ENCODE data around the gene PDE12. TPM values are rescaled to one million over a fixed set of nuclear protein-coding genes. Genes with fewer than 3 reads are reported as not detected.
A peak's percentile ranks its signal among the peaks of the same experiment; 100 is the strongest.

PDE12 gene
- total RNA-seq, 1 experiment from 2014 or later = 25.3 TPM

DNA sequence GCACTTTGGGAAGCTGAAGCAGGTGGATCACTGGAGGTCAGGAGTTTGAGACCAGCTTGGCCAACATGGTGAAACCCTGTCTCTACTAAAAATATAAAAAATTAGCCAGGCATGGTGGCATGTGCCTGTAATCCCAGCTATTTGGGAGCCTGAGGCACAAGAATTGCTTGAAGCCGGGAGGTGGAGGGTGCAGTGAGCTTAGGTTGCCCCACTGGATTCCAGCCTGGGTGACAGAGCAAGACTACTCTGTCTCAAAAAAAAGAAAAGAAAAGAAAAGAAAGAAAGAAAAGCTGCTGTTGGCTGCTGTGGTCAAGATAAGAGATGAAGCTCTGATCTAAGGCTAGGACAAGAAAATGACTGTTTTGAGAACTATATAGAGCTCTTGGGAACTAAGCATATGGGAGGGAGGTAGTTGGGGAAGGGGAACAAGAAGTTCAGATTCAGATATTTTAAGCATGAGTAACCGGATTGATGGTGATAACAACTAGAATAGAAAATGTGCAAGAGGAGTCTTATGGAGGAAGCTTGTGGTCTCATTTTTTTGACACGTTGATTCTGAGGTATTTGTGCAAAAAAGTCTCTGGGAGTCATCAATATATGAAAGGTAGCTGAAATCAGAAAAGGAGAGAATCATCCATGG lies 37.7 kb upstream of the PDE12 start:
- no peaks in the 10 kb centered on the region for H3K9me3 ChIP-seq (ENCODE audit: low read length)
- no peak overlapping the region for H3K9ac ChIP-seq (ENCODE audit: low read length)
- BruUV-seq (replicated peaks) = no TSS peak
- no peak overlapping the region for H3K4me2 ChIP-seq (ENCODE audit: low read length)
- no peaks in the 10 kb centered on the region for H3K79me2 ChIP-seq (ENCODE audit: low read length)
- H3K9me2 ChIP-seq (replicated peaks; ENCODE audit: low read length) = no peaks in the 10 kb centered on the region
- intact Hi-C loops (cut with micrococcal nuclease) = no loop called here
- no peaks in the 10 kb centered on the region for H3K36me3 ChIP-seq (ENCODE audit: low read depth, low read length)
- peaks cover 9% of the 10 kb centered on the region; the same call in 1 of the 2 replicates for H3K4me1 ChIP-seq (ENCODE audit: insufficient read depth, low read length)
- TF ChIP-seq, protein P1, sequence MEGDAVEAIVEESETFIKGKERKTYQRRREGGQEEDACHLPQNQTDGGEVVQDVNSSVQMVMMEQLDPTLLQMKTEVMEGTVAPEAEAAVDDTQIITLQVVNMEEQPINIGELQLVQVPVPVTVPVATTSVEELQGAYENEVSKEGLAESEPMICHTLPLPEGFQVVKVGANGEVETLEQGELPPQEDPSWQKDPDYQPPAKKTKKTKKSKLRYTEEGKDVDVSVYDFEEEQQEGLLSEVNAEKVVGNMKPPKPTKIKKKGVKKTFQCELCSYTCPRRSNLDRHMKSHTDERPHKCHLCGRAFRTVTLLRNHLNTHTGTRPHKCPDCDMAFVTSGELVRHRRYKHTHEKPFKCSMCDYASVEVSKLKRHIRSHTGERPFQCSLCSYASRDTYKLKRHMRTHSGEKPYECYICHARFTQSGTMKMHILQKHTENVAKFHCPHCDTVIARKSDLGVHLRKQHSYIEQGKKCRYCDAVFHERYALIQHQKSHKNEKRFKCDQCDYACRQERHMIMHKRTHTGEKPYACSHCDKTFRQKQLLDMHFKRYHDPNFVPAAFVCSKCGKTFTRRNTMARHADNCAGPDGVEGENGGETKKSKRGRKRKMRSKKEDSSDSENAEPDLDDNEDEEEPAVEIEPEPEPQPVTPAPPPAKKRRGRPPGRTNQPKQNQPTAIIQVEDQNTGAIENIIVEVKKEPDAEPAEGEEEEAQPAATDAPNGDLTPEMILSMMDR (conservative IDR thresholded peaks at IDR 0.05; ENCODE audit: low read depth, low read length) = no peak
- TF ChIP-seq EZH2phosphoT487 (IDR thresholded peaks at IDR 0.05; ENCODE audit: borderline replicate concordance, low read length) (no peak), EZH2 (IDR thresholded peaks at IDR 0.05; ENCODE audit: low read length, unreplicated experiment) (no peak)
- ATAC-seq (no peak; the same call in 1 of the 2 replicates), DNase-seq (peak; percentile 42)
- H3K4me3 ChIP-seq (ENCODE audit: low read length) = no peak overlapping the region
- no peak overlapping the region for H2AFZ ChIP-seq (ENCODE audit: low read length)
- H3K27me3 ChIP-seq (ENCODE audit: low read length) = no peaks in the 10 kb centered on the region
- POLR2A ChIA-PET (ENCODE audit: unreplicated experiment) = interaction anchor here (0.6 to 0.7 kb wide), 2 partner anchors 107 to 246 kb away, joined by 3 to 4 read pairs; no protein-coding TSS in a partner anchor
- no peaks in the 10 kb centered on the region for H4K20me1 ChIP-seq (ENCODE audit: low read length)
- CTCF ChIA-PET = no interaction called here
- H3F3A ChIP-seq (ENCODE audit: low read length, unreplicated experiment) = no peaks in the 10 kb centered on the region
- H3K27ac ChIP-seq (ENCODE audit: low read length) = no peak overlapping the region

DNA sequence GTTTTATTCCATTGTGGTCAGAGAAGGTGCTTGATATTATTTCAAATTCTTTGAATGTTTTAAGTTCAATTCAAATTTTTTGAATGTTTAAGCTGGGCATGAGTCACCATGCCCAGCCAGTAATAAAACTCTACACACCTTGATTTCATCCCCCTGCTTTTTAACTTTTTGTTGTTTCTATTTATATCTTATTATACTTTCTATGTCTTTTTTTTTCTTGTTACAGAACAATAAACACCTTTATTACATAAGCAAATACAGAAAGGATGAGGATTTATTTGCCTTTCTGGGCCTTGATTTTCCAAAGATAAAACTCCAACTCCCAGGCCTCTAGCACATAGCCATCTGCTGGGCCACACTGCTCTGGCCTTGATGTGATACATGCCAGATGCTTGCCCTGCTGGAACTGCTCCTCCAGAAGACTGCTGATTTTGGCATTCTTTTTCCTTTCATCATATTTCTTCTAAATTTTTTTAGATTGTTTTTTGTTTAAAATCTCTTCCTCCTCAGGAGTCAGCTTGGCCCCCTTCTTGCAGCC lies 25.9 kb upstream of the PDE12 start:
- Histone ChIP-seq H3K9me3 (ENCODE audit: low read length) (no peaks in the 10 kb centered on the region), H3K79me2 (ENCODE audit: low read length) (no peaks in the 10 kb centered on the region), H2AFZ (ENCODE audit: low read length) (no peak overlapping the region), H3F3A (ENCODE audit: low read length, unreplicated experiment) (no peaks in the 10 kb centered on the region), H3K4me1 (ENCODE audit: insufficient read depth, low read length) (peaks cover 13% of the 10 kb centered on the region), H3K27me3 (ENCODE audit: low read length) (no peaks in the 10 kb centered on the region), H3K4me2 (ENCODE audit: low read length) (peak overlapping the region; percentile 12; the same call in 1 of the 2 replicates), H3K36me3 (ENCODE audit: low read depth, low read length) (no peaks in the 10 kb centered on the region), H3K9ac (ENCODE audit: low read length) (no peak overlapping the region), H4K20me1 (ENCODE audit: low read length) (no peaks in the 10 kb centered on the region), H3K27ac (ENCODE audit: low read length) (peak overlapping the region; percentile 10; the same call in 1 of the 2 replicates), H3K9me2 (replicated peaks; ENCODE audit: low read length) (no peaks in the 10 kb centered on the region), H3K4me3 (ENCODE audit: low read length) (no peak overlapping the region)
- ATAC-seq (peak; percentile 97), DNase-seq (peak; percentile 59)
- intact Hi-C loops (cut with micrococcal nuclease) = loop anchor here (1.0 to 2.0 kb wide), 3 partner anchors 14 to 27 kb away; partner anchors contain the start of genes DNAH12 and PDE12
- no TSS peak for BruUV-seq (replicated peaks)
- ChIA-PET POLR2A (ENCODE audit: unreplicated experiment) (interaction anchor here (0.6 to 0.7 kb wide), 2 partner anchors 51 to 226 kb away, joined by 3 to 4 read pairs; partner anchors contain the start of gene SLMAP), CTCF (no interaction called here)
- TF ChIP-seq EZH2phosphoT487 (IDR thresholded peaks at IDR 0.05; ENCODE audit: borderline replicate concordance, low read length) = no peak
- TF ChIP-seq, protein P1 (conservative IDR thresholded peaks at IDR 0.05; ENCODE audit: low read depth, low read length) = no peak
- TF ChIP-seq EZH2 (IDR thresholded peaks at IDR 0.05; ENCODE audit: low read length, unreplicated experiment) = no peak

DNA sequence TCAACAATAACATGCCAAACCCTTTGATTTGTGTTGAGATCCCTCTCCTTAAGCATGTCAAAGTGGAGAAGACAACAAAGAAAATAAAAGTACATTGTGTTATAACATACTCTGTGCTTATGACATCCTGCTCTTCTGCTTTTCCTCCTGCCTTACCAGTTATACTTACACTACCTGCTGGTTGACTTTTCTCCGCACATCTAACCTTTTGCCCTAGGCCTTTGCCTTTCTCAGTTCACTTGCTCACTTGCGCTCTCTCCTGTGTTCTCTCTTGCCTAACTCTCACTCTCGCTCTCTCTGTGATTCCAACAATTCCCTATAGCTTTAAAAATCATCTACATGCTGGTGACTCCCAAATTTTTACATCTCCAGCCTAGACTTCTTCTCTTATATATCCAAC lies 17.6 kb upstream of the PDE12 start:
- H3K4me2 ChIP-seq (ENCODE audit: low read length) = no peak overlapping the region
- no peak for DNase-seq

More for the DNA sequence above, 17.6 kb upstream of the PDE12 start:
- Histone ChIP-seq H3K27me3 (ENCODE audit: low read length) (no peaks in the 10 kb centered on the region), H3K9ac (ENCODE audit: low read length) (no peak overlapping the region), H3K27ac (ENCODE audit: low read length) (no peak overlapping the region), H3F3A (ENCODE audit: low read length, unreplicated experiment) (no peaks in the 10 kb centered on the region), H3K79me2 (ENCODE audit: low read length) (no peaks in the 10 kb centered on the region), H3K9me3 (ENCODE audit: low read length) (no peaks in the 10 kb centered on the region), H3K36me3 (ENCODE audit: low read depth, low read length) (no peaks in the 10 kb centered on the region), H3K4me1 (ENCODE audit: insufficient read depth, low read length) (no peaks in the 10 kb centered on the region), H4K20me1 (ENCODE audit: low read length) (no peaks in the 10 kb centered on the region), H3K9me2 (replicated peaks; ENCODE audit: low read length) (no peaks in the 10 kb centered on the region), H2AFZ (ENCODE audit: low read length) (no peak overlapping the region), H3K4me3 (ENCODE audit: low read length) (no peak overlapping the region)
- ChIA-PET POLR2A (ENCODE audit: unreplicated experiment) (no interaction called here), CTCF (interaction anchor here (0.6 kb wide), 1 partner anchor 74 kb away, joined by 3 read pairs; no protein-coding TSS in a partner anchor)
- TF ChIP-seq EZH2 (IDR thresholded peaks at IDR 0.05; ENCODE audit: low read length, unreplicated experiment) (no peak), EZH2phosphoT487 (IDR thresholded peaks at IDR 0.05; ENCODE audit: borderline replicate concordance, low read length) (no peak)
- TF ChIP-seq, protein P1 (conservative IDR thresholded peaks at IDR 0.05; ENCODE audit: low read depth, low read length) = no peak
- no peak for ATAC-seq
- no TSS peak for BruUV-seq (replicated peaks)
- intact Hi-C loops (cut with micrococcal nuclease) = no loop called here

Measured in PC-3 (cell line).